NCI-H748 (cell line): Measurements from ENCODE around the gene ENAH.
"Not testable (repeated sequence)": the region's sequence is repeated elsewhere in the genome, so short reads cannot be mapped to it uniquely, and the experiment has no call there.

Source experiments
- DNase-seq: peaks from one replicate; lab custom pipeline; 2025; ENCODE audit not compliant: unreplicated experiment; lab: John Stamatoyannopoulos, UW

ENAH gene

DNA sequence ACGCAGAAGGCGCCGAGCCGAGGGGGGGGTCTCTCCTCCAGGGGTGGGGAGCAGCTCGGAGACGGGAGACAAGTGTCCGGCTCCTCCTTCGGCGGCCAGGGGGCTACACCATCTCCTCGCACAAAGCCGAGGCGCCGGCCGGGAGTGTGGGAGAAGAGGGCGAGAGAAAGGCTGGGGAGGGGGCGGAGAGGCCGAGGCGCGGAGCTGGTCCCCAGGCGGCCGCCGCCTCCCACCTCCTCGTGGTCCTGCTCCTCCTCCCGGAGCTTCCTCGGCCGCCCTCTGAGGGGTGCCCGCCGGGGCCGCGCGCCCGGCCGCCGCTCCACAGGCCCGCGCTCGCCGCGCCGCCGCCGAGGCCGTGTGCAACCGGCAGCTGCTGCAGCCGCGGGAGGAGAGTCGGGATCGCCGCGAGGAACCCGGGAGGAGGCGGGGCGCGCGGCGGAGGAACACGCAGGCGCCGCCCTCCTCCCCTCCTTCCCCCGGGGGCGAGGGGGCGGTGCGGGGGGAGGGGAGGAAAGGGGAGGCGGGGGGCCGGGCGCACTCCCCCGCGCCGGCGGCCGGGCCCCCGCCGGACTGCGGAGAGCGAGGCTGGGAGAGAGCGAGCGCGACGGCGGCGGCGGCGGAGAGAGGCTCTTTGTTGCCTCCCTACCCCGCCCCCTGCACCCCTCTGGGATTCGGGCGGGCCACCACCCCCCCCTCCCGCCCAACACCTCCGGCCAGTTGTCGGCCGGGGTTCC is at the start of gene ENAH:
Gene ENAH (minus strand): TSS at position 395 of the 734 bp plus-strand sequence. CDS start 433 bp downstream, outside the sequence.
- peak; percentile 87 for DNase-seq

DNA sequence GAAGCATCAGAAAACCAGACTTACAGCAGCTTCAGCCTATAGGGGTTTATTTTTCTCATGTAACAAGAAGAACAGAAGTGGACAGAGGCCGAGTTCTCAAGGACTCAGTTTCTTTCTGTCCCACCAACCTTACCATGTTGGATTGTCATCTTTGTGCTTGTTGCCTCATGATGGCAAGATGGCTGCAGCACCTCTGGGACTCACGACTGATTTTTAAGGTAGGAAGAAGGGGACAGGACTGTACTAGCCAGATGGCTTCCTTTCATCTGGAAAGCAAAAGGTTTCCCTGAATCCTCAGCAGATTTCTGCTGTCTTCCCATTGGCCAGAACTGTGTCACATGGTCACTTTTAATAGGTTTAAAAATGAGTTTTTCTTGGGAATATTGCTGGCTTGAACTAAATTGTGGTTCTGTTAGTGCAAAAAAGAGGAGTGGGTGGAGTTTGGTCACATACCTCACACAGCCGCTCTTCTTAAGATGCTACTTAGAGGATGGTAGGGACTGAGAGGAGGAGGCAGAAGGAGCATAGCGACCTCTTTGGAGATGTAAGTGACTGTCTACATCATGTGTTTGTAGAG is 48.1 kb upstream of the ENAH start:
- no peak for DNase-seq

DNA sequence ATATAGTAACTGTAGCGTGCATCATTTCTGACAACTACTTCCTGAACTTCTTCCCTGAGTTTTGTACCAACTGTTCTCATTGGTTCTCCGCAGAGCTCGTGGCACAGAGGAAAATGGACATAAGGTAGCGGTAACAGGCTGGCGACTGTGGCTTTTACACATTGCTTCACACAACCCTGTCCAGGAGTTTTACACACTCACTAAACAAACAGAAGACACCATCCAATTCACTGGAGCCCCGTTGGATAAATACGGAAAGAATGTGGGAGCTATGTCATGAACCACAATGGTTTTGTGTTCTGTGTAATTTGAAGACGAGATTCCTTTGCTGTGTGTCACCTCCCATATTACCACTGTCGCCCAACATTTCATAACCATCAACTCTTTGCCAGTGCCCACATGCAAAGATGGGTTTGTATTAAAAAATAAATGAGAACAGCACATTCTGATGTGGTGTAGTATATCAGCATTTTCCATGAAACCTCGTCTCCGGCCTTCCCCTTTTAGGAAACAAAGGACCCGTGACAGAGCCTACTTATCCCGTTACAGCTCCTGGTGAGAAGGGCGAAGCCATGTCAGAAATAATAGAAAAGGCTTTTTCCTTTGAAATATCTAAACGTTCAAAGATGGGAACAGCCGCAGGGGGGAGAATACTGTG is 47.4 kb upstream of the ENAH start:
- DNase-seq: no peak

DNA sequence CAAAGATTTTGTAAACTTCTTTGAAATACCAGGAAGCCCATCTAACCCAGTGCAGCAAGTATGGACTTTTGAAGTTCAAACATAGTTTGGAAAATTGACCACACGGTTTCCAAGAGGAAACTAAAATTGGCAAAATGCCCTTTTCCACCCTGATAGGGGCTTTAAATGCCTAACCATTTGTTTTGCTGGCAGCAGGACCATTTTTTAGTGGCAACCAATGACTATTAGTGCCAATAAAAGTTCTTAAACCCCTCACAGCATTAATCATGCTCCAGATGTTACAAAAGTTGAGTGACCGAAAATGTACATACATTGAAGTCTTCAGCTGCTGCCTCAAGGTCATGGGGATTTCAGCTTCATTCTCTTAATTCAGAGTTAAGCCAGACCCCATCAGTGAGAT is 46.4 kb upstream of the ENAH start:
- no peak for DNase-seq

DNA sequence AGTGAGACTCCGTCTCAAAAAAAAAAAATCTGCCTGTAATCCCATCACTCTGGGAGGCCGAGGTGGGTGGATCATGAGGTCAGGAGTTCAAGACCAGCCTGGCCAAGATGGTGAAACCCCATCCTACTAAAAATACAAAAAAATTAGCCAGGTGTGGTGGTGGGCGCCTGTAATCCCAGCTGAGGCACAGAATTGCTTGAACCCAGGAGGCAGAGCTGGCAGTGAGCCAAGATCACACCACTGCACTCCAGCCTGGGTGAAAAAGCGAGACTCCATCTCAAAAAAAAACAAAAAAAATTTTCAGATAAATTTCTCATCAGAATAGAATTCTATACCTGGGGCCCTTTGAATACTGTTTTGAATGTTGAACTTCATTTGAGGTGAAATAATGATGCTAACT is 45.3 kb upstream of the ENAH start:
- not testable (repeated sequence) for DNase-seq

DNA sequence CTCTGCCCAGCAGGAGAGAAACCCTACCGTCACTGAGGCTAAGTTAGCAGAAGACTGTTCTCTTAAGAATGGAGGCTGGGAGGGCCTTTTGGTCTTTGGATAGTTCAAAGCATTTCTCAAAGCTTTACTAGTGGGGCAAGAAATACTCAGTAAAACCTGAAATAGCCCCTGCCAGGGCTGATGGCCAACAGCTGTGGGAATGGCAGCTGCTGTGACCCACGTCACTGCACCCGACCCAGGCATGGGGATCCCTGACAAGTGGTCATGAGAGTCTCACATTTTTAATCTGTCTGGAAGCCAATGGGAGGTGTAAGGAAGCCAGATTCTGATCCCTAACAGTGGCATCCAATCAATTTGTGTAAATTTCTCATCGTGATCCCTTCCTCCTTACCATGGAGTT is 44.5 kb upstream of the ENAH start:
- no peak for DNase-seq

DNA sequence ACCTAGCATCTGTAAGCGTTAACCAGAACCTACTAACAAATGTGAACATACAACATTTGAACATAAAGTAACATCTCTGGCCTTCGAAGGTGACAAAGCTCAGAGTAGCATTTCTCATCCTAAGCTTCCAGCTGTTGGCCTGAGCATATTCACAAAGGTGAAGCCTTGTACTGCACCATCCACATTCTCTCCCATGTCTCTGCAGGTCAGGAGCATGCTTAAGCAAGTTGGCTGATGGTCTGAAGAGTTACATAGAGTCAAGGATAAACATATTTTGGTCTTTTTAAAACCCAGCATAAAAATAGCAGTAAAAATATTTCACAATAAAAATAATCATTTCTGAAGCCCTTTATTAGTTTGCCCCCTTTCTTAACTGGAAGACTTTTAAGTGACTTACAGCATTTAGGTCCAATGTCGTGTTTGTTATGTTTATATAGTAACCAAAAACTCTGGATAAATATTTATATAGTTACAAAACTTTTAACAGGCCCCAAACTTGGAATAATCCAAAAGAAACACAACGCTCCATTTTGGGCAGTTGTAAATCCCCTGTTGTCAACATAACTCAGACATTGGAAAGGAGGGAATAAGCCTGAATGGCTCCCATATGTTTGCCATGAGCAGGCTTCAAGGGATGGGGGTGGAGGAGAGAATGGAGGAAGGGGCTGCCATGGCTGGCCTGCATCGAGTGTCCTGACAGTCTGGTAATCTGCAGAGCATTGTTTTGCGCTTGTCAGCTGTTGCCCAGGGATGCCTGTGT is 42.8 kb upstream of the ENAH start:
- DNase-seq: no peak

DNA sequence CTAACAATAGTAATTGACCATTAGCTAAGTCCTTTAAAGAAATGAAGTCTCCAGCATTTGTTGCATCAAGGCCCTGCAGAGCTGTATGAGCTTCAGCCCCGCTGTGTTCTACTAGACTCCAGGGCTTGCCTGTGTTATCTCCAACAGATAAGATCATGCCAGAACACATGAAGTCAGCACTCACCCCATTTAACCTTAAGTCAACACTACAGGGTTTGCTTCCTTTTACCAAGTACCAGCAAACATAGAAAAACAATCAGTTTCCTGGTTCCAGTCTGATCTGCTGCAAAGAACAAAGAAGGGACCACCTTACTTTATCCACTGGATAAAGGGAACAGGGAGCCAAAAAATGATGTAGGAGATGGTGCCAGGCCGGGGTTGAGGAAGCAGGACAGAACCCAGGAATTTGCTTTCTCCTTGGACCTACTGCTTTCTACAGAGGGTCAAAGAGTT is 41.3 kb upstream of the ENAH start:
- DNase-seq: peak; percentile 65

DNA sequence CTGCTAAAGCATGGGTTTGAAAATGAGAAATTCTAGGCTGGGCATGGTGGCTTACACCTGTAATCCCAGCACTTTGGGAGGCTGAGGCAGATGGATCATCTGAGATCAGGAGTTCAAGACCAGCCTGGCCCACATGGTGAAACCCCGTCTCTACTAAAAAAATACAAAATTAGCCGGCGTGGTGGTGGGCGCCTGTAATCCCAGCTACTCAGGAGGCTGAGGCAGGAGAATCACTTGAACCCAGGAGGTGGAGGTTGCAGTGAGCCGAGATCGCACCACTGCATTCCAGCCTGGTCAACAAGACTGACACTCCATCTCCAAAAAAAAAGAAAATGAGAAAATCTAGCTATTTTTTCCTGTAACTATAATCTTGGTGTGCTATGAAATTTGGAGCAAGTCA is 40.8 kb upstream of the ENAH start:
- not testable (repeated sequence) for DNase-seq

DNA sequence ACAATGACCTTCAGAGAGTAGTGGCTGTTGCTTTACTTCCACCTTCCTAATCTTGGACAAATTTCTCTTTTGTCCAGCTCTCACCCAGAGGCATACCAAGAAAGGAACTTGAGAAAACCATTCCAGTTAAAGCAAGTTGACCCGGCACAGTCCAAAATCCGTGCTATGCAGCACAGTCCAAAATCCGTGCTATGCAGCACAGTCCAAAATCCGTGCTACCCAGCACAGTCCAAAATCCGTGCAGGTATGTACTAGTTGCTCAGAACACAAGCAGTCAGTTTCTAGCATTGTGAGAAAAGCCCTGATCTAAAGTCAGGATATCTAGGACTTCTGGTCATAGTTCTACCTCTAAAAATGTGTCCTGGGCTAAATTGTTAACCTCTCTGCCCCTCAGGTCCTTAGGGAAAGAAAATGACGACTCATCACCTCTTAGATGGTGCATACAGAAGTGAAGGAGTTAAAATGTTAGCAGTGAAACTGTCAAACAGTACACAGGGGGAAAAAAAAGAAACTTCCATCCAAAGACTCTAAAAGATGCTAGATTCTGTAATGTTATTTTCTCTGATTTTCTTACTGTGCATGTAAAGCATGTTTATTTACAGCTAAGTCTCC is 40.3 kb upstream of the ENAH start:
- no peak for DNase-seq

DNA sequence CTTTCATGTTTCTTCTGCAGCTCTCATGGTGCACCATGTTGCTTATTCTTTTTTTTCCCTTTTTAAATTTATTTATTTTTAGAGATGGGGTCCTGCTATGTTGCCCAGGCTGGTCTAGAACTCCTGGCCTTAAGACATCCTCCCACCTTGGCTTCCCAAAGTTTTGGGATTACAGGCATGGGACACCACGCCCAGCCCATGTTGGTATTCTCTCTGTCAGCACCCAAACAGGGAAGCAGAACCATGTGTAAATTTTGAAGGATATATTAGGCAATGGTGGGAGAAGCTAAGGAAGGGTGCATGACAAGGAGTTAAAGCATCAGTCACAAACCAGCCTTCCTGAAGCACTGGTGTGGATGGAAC is 39.6 kb upstream of the ENAH start:
- DNase-seq: no peak

DNA sequence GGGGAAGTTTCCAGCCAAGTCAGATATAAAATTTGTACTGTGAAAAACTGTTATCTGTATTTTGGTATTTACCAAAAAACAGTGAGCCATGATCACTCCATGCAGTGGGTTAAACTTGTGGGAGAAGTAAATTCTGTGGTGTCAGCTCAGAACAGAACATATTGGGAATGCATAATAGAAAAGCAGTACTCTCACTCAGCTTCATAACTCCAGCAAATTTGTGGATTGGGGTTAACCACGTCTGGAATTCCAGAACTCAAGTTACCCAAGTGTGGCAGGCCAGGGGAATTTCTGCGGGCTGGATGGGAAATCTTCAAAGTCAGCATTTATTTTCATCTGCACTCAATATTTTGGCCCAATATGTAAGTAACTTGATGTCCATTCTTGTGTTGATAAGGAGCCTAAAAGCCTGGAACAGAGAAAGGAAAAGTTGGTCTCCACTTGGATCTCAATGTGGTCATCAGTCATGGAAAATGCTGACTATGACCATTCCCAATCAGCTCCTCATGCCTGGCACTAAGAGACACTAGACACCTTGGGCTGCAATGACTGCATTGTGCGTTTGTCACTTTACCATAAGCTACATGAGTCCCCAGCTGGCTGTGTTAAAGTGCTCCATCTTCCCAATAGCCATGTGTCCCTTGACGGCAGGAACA is 39.1 kb upstream of the ENAH start:
- DNase-seq: no peak

DNA sequence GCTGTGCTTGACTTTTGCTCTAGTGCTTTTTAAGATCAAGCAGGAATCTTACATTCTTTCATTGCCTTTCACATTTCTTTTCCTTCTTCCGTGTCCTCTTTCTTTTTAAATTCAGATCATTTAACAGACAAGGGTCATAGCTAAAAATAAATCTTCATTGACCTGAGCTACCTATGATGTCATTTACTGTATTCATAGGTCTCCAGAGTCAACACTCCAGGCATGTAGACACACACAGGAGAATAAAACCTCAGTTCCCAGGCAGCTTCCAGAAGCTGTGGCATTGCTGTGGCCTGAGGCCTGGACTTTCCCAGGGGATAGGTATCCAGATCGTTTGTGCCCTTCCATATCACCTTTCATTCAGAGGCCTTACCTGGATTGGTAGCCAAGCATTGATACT is 38.5 kb upstream of the ENAH start:
- no peak for DNase-seq

DNA sequence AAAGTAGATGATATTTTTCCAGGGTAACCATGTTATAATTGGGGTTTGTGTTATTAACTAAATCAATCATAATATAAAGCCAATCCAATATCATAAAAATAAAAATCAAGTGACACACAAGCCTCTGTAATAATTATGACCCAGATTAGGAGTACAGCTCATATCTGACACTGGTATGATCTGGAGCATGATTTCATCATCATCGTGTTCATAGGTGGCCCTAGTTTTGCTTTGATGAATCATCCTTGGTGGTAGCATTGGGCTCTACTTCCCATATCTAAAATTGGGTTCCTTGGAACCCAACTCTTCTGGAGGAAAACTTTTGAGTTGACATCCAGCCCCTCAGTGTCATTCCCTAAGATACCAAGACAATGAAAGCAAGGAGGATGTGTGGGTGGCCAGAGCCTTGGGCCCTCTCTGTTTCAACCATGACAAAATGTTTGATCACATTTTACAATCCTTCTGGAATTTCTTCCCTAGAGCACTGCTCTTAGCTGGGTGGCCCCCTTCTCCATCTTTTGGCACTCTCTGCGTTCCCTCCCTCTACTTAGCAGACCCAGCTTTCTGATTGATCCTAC is 37.0 kb upstream of the ENAH start:
- no peak for DNase-seq

DNA sequence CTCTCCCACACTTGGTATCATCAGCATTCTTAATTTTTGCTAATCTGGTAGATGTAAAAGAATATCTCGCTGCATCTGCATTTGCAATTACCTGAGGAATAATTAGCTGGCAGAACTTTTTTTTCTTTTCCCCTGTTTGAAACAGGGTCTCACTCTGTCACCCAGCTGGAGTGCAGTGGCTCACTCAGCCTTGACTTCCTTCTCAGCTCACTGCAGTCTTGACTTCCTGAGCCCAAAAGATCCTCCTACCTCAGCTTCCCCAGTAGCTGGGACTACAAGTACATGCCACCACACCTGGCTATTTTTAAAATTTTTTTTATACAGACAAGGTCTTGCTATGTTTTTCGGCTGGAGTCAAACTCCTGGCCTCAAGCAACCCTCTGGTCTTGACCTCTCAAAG is 35.4 kb upstream of the ENAH start:
- no peak for DNase-seq

DNA sequence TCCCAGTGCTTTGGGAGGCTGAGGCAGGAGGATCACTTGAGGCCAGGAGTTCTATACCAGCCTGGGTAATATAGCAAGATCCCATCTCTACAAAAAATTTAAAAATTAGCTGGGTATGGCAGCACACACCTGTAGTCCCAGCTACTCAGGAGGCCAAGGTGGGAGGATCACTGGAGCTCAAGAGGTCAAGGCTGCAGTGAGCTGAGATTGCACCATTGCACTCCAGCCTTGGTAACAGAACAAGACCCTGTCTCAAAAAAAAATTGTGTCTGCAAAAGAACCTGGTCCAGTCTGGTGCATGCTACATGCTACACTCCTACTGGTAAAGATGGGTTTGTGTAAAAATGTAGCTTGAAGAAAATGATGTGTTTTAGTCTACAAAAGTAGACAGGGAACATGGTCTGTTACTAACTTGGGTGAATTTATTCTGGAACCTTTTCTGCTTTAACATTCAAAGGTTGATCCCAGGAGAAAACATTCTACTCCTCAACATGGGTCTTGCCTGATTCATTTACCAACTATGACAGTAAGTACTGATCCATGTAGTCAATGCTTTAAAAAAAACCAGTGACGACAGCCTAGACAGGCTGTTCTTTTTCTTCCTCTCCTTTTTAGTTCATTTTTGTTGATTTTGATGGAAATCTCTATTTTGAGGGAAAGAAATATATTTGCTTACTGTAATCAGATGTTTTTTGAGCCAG is 32.7 kb upstream of the ENAH start:
- no peak for DNase-seq

DNA sequence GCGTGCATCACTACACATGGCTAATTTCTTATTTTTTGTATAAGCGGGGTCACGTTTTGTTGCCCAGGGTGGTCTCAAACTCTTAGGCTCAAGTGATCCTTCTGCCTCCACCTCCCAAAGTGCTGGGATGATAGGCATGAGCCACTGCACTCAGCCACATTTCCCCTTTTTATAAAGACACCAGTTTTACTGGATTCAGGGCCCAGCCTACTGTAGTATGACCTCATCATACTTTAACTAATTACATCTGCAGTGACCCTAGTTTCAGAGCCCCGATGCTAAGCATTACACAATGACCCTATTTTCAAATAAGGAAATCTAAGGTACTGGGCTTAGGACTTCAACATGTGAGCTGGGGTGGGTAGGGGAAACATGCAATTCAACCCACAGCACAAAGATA is 31.8 kb upstream of the ENAH start:
- no peak for DNase-seq

DNA sequence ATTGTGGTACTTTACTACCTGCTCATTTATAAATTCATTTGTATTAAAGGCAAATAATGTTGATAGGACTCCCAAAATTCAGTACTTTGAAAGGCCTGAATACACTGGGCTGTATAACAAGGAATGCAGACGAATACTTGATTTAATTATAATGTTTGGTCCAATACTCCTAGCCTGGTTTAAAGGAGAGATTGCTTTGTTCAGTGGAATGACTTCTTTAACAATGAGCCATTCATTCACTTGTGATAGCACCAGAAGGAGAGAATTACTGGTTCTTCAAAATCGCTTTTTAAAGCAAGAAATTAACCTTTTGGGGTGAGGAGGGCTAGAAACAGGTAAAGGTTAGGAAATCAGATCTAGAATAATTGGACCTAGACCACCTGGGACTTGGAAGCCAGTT is 28.3 kb upstream of the ENAH start:
- DNase-seq: no peak

DNA sequence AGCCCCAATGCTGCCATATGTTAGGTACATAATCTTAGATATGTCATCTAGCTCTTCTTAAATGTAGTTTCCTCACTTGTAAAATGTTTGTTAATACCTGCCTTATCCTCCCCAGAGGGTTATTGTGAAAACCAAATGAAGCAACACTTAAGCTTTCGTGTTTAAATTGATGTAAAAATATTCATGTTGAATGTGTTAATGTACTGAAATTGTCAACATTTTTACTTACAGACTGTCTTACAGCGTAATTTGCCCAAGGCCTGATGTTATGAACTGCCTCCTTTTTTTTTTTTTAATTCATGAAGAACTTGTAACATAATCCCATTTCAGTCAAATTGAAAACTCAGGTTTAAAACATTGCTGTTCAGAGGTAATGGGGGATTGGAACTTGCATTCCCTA is 25.6 kb upstream of the ENAH start:
- no peak for DNase-seq
